Activated T-helper 1 cell treated with anti-CD3 and anti-CD28 coated beads, Interleukin-12 subunit alpha, Interleukin-12 subunit beta, Interleukin-2, Interleukin-4 antibody, amounts not matched to agents 30 ng/mL and 10 ng/mL and 1 ng/mL, durations not matched to agents 14 hours and 24 hours and 36 hours (primary cell): Measurements from ENCODE around the gene BRAT1. TPM values are rescaled to one million over a fixed set of nuclear protein-coding genes. Genes with fewer than 3 reads are reported as not detected.

Experiments
- DNase-seq: peaks from one replicate; pipeline ENCODE4 v3.0.0; 2021; ENCODE audit warnings: low spot score
- H3K27ac Mint-ChIP-seq: one replicate; pipeline ENCODE4 v1.8.0; 2021; ENCODE audit warnings: mild to moderate bottlenecking, mixed read lengths
- H3K27me3 Mint-ChIP-seq: one replicate; pipeline ENCODE4 v1.8.0; 2022; ENCODE audit warnings: mild to moderate bottlenecking, moderate library complexity, mixed read lengths; ENCODE audit not compliant: insufficient read depth
- H3K36me3 Mint-ChIP-seq: one replicate; pipeline ENCODE4 v1.8.0; 2021; ENCODE audit warnings: low read depth, mixed read lengths
- H3K4me1 Mint-ChIP-seq: one replicate; pipeline ENCODE4 v1.8.0; 2021; ENCODE audit warnings: low read depth, mixed read lengths
- H3K4me3 Mint-ChIP-seq: one replicate; pipeline ENCODE4 v1.8.0; 2021; ENCODE audit warnings: mild to moderate bottlenecking, moderate library complexity, mixed read lengths
- H3K9me3 Mint-ChIP-seq: one replicate; pipeline ENCODE4 v1.8.0; 2021; ENCODE audit warnings: mixed read lengths
- intact Hi-C: fragments of 100-400 bp; cut with micrococcal nuclease; formaldehyde crosslinking; loops from one replicate; pipeline ENCODE4 v1.15.1; 2024
- total RNA-seq: library from RNA; stranded (reverse); gene quantifications from 2 replicates; pipeline ENCODE4 v1.2.3, GENCODE V29; 2022

BRAT1 gene
- total RNA-seq, 1 donor from 2014 or later, result 42.9 TPM

DNA sequence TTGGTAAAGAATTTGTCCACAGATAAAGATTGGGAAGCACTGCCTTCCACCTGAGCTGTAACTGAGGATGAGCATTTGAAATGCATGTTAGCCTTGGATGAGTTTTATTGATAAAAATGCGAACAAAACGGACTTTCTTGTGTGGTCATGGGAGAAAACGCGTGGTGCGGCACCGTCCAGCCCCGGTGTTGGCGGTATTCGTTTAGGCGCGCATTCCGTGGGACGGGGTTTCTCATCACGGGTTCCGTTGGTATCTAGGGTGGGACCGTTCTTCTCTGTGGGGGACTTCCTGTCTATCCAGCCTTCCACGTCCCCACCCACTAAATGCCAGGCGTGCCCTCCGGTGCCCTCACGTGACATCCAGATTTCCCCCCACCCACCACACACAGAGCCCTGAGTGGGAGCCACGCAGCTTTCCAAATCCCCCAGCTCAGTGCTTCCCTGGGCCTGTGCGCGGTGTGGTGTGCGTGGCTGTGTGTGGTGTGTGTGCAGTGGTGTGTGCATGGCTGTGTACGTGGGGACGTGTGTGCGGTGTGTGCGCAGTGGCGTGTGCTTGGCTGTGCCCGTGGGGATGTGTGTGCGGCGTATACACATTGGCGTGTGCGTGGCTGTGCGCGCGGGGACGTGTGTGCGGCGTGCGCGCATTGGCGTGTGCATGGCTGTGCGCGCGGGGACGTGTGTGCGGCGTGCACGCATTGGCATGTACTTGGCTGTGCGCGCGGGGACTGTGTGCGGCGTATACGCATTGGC lies 21.6 kb upstream of the BRAT1 start:
- Mint-ChIP-seq H3K9me3 (no peaks in the 10 kb centered on the region), H3K27ac (no peak overlapping the region), H3K4me3 (no peak overlapping the region), H3K27me3 (no peaks in the 10 kb centered on the region), H3K36me3 (peaks cover 12% of the 10 kb centered on the region), H3K4me1 (no peaks in the 10 kb centered on the region)
- intact Hi-C loops, result no loop called here
- DNase-seq, result no peak

DNA sequence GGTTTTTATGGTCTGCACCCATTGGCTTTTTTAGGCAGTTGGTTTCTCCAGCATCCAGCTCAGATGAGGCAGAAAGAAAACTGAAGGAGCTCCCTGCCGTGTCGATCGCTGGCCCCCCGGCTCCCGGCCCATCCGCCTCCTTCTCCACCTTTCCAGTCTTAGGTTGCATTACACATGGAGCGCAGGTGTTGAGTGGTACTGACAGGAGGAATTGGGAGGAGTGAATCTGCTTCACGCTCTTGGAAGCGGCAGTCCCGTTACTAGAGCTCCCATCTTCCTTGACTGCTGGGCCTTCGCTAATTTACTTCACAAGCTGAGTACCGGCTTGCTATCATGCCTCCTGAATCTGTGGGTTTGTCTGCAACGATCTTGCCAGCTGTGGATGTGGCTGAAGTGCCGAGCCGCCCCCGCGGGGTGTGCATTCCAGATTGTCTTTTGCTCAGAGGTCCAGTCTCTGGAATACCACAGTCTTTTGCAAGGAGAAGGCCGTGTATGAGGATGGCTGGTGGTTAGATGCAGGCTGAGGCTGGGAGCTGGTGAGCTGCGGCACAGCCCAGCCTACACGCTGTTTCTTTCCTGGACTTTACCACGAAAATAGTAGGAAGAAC lies 20.5 kb upstream of the BRAT1 start:
- DNase-seq, result no peak
- H3K4me1 Mint-ChIP-seq, result no peaks in the 10 kb centered on the region
- H3K4me3 Mint-ChIP-seq, result no peak overlapping the region
- H3K27me3 Mint-ChIP-seq, result no peaks in the 10 kb centered on the region
- H3K27ac Mint-ChIP-seq, result no peak overlapping the region
- intact Hi-C loops, result no loop called here
- peaks cover 12% of the 10 kb centered on the region for H3K36me3 Mint-ChIP-seq
- no peaks in the 10 kb centered on the region for H3K9me3 Mint-ChIP-seq

DNA sequence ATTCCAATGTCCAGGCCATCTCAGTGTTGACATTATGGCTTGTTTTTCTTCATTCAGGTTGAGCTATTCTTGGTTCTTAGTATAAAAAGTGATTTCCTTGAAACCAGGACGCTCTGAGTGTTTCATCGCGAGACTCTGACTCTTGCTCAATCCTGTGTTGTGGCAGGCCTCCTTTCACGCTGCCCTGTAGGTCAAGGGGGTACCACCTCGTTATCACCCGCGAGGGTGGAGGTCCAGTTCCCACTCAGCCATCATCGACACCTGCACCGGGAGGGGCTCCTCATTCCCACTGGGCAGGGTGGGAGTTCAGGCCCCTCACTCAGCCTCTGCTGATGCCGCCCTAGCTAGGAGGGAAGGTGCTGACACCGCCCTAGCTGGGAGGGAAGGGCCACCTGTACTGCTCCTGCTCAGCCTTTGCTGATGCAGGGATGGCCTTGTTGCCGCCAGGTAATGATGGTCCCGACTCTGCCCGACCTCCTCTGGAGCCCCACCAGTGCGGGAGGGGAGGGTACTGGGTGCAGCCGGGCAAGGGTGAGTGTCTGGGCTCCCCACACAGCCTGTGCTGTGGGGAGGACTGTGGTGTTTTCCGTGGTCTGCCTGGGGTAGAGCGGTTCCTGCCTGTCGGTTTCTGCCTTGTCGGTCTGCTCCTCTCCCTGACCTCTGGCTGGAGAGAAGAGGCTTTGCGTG lies 19.9 kb upstream of the BRAT1 start:
- Mint-ChIP-seq H3K9me3 (no peaks in the 10 kb centered on the region), H3K27ac (no peak overlapping the region), H3K4me1 (no peaks in the 10 kb centered on the region), H3K27me3 (no peaks in the 10 kb centered on the region), H3K36me3 (peaks cover 12% of the 10 kb centered on the region), H3K4me3 (no peak overlapping the region)
- intact Hi-C loops, result no loop called here
- DNase-seq, result no peak

DNA sequence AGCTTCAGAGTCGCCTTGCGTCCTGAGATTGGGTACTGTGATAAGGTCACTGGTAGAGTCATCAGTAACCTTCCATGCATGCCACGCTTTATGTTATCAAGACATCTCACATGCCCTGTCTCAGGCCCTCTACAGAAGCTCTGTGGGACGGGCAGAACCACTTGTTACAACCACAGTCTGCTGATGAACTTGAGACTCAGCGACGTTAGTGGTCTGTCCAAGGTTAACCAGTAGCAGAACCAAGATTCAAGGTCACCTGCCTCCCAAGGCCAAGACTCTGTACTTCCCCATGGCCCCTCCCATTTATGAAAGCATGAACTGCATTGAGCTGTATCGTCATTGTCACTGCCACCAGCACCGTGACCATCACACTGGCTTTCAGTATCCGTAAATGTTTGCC lies 18.4 kb upstream of the BRAT1 start:
- H3K27ac Mint-ChIP-seq, result no peak overlapping the region
- DNase-seq, result no peak
- H3K4me3 Mint-ChIP-seq, result no peak overlapping the region
- intact Hi-C loops, result no loop called here
- no peaks in the 10 kb centered on the region for H3K9me3 Mint-ChIP-seq
- peaks cover 12% of the 10 kb centered on the region for H3K36me3 Mint-ChIP-seq
- no peaks in the 10 kb centered on the region for H3K4me1 Mint-ChIP-seq
- H3K27me3 Mint-ChIP-seq, result no peaks in the 10 kb centered on the region

DNA sequence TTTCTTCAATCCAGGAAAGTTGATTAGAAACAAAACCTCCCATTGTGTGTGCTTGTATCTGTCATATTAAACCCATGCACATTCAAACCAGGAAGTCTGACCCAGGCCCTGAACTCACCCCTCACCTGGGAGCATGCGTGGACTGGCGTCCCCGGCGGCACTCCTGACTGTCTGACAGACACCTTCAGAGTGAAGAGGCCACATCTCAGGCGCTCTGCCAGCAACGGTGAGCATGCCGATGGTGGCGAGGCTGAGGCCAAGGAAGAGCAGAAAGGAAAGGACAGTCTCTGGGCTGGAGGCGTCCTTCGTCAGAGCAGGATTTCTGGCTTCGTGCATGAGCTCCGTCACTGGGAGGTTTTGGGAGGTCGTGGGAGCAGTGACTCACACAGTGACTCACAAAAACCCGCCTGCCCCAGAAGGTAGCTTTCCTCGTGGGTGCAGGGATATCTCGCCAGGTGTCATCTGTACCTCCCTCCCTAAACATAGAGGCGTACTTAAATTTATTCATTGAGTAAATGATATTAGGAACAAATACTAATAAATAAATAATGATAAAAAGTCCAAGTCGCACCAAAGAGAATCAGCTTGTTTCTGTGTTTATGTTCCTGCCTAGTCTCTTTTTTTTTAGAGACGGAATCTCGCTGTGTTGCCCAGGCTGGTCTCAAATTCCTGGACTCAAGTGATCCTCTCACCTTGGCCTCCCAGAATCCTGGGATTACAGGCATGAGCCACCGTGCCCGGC lies 16.9 kb upstream of the BRAT1 start:
- Mint-ChIP-seq H3K27ac (no peak overlapping the region), H3K36me3 (peaks cover 12% of the 10 kb centered on the region), H3K27me3 (no peaks in the 10 kb centered on the region), H3K4me3 (no peak overlapping the region), H3K9me3 (no peaks in the 10 kb centered on the region), H3K4me1 (no peaks in the 10 kb centered on the region)
- intact Hi-C loops, result no loop called here
- no peak for DNase-seq

DNA sequence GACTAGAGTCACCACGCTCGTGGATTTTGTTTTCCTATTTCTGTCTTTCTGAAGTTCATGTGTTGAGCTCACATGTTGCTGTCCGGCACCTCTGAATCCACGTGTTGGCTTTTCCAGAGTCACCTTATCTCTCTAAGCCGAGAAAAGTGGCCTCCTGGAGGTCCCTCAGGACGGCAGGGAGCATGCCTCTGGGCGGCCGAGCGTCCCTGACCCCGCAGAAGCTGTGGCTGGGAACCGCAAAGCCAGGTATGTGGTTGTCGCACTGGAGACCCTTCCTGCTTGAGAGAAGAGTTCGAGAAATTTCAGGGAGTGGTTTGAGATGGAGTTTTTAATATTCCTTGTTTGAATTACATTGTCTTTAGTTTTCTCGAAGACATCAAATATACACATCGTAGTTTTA lies 16.1 kb upstream of the BRAT1 start:
- no peak for DNase-seq
- Mint-ChIP-seq H3K36me3 (peaks cover 12% of the 10 kb centered on the region), H3K9me3 (no peaks in the 10 kb centered on the region), H3K27me3 (no peaks in the 10 kb centered on the region), H3K27ac (no peak overlapping the region), H3K4me3 (no peak overlapping the region), H3K4me1 (peaks cover 3% of the 10 kb centered on the region)
- intact Hi-C loops, result no loop called here

DNA sequence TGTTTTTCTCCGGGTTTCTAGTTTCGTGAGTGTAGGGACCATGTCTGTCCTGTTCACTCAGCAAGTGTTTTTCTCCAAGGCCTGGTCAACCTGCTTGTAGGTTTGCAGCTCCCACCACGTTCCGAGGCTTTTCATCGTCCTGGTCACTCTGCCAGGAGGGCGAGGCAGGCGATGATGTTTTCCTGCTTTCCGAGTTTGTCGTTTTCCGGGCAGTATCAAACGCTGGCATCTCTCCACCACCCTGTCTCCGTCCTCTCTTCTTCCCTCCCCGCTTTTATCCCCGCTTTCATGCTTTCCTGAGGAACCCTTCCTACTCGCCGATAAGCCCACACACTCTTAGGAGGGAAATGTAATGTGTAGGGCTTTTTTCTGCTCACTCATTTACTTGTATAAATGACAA lies 14.7 kb upstream of the BRAT1 start:
- no peak for DNase-seq
- peaks cover 19% of the 10 kb centered on the region for H3K36me3 Mint-ChIP-seq
- intact Hi-C loops, result no loop called here
- H3K9me3 Mint-ChIP-seq, result no peaks in the 10 kb centered on the region
- no peak overlapping the region for H3K27ac Mint-ChIP-seq
- H3K4me1 Mint-ChIP-seq, result peaks cover 3% of the 10 kb centered on the region
- no peaks in the 10 kb centered on the region for H3K27me3 Mint-ChIP-seq
- H3K4me3 Mint-ChIP-seq, result no peak overlapping the region

DNA sequence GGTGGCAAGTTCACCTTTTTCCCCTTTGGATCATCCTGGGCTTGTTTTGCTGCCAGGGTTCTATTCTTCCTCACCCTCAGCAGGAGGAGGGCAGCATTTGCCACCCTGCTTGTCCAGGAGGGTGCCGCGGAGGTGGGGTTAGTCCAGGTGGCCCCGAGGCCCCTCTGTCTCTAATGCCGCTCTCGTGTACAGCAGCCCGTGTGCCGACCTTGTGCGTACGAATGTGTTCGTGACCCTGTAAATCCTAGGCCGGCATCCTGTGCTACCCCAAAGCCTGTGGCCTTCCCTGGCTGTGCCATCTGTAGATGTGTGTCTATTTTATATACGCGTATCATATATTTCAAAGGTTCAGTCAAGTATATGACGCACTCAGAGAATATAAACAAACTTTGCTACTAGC lies 14.1 kb upstream of the BRAT1 start:
- Mint-ChIP-seq H3K27me3 (no peaks in the 10 kb centered on the region), H3K36me3 (peaks cover 18% of the 10 kb centered on the region), H3K4me1 (peaks cover 3% of the 10 kb centered on the region), H3K27ac (no peak overlapping the region), H3K4me3 (no peak overlapping the region), H3K9me3 (no peaks in the 10 kb centered on the region)
- DNase-seq, result no peak
- intact Hi-C loops, result no loop called here

DNA sequence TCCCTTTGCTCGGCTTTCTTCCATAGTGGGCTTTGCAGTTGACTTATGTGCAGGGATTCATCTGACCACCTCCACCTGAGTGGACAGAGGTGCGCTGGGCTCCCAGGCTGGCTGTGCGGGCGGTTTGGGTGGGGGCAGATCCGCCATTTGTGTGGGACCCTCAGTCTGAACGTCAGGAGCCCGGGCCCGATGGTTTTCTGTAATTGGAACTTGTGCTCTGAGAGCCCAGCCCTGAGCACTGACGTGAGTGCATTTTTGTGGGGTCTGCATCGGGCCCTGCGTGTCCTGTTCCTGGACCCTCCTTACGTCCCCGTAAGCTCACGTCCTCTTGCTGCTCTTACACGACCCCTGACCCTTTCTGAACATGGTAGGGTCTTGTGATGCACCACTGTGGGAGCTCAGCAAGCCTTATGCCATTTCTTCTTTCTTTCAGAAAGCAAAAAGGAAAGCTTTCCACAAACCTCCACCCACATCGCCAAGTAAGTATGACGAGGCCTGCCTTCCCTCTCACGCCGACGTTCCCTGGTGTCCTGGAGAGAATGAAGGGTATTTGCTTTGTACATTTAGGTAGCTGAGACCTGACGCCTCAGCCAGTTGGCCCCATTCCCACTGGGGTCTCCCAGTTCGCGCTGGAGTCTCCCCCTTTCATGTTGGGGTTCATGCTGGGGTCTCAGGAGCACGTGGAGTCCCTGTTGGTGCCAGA lies 13.3 kb upstream of the BRAT1 start:
- Mint-ChIP-seq H3K4me1 (peaks cover 3% of the 10 kb centered on the region), H3K27ac (no peak overlapping the region), H3K4me3 (no peak overlapping the region), H3K36me3 (peaks cover 15% of the 10 kb centered on the region), H3K9me3 (no peaks in the 10 kb centered on the region), H3K27me3 (no peaks in the 10 kb centered on the region)
- DNase-seq, result no peak
- intact Hi-C loops, result no loop called here

DNA sequence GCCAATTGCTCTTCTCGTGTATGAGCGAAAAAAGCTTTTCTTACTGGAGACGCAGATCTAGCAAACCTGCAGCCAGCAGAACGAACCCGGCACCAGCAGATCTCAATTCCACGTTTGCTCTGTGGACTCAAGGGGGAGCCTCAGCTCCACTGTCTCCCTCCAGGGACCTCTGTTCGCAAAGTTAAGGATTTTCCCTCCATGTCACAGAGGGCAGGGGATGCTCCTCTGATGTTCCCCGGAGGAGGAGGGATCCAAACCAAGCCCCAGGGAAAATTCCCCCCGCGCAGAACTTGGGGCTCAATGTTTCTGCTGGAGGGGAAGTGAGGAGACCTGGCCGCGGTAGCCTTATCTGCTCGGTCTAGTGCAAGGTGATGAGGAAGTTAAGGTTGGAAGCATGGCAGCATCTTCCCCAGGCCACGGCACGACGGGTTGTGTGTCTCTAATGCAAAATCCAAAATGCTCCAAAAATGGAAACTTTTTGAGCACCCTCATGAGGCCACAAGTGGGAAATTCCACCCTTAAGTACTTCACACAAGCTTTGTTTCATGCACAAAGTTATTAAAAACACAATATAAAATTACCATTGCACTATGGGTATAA lies 12.5 kb upstream of the BRAT1 start:
- intact Hi-C loops, result no loop called here
- Mint-ChIP-seq H3K4me3 (no peak overlapping the region), H3K9me3 (no peaks in the 10 kb centered on the region), H3K36me3 (peaks cover 10% of the 10 kb centered on the region), H3K27me3 (no peaks in the 10 kb centered on the region), H3K27ac (no peak overlapping the region), H3K4me1 (peaks cover 3% of the 10 kb centered on the region)
- DNase-seq, result no peak

DNA sequence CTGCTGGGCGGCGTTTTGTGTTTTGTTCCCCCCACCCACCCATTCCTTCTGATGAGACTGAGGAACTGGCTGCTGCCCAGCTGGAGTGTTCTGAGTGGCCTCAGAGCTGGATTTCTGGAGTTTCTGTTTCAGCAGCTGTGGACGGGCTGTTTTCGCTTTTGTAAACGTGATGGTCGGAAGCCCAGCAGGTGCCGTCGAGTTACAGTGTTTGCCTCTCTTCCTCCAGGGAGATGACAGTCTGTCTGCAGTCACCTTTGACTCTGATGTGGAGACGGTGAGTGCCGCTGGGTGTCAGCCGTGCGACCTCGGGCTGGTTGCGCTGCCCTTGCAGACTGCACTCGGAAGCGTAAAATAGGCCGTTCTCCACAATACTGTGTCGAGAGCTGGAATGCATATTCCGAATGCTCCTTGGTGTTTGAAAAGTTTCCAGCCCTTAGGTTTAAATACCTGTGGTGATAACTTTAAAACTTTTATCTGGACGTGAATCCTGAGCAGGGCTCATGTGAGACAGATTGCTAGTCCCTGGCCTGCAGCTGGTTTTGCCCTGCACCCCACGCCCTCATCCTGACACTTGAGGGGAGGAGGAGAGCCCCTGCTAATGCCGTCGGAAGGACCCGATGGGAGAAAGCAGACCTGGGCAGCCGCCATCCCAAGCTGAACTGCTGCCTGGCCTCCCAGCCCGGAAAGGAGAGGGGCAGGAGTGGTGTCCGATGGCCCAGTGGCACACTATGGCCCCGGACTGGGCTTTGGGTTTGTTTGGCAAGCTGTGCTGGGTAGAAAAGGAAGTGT lies 11.8 kb upstream of the BRAT1 start:
- Mint-ChIP-seq H3K4me1 (peaks cover 10% of the 10 kb centered on the region), H3K27ac (no peak overlapping the region), H3K9me3 (no peaks in the 10 kb centered on the region), H3K27me3 (no peaks in the 10 kb centered on the region), H3K4me3 (no peak overlapping the region), H3K36me3 (peaks cover 10% of the 10 kb centered on the region)
- no peak for DNase-seq
- intact Hi-C loops, result no loop called here
